ENCODE data around the gene ATP8A1.

ATP8A1 gene

GRCh38 chr4:42628740-42629139 lies 28.2 kb downstream of the ATP8A1 start:
- no peak for DNase-seq (ENCODE audit: low read depth)
- H3K4me3 ChIP-seq (ENCODE audit: control insufficient read depth, low read depth, low read length), result no peak overlapping the region
- TF ChIP-seq CTCF (IDR thresholded peaks at IDR 0.05; ENCODE audit: control insufficient read depth, insufficient read depth, low read depth, low read length, missing control alignments), result no peak

- TF ChIP-seq CTCF (IDR thresholded peaks at IDR 0.05; ENCODE audit: control insufficient read depth, insufficient read depth, low read depth, low read length, missing control alignments), result no peak
- no peak overlapping the region for H3K4me3 ChIP-seq (ENCODE audit: control insufficient read depth, low read depth, low read length)
- no peak for DNase-seq (ENCODE audit: low read depth)
Measured at GRCh38 chr4:42627885-42628646, 28.8 kb downstream of the ATP8A1 start.

- TF ChIP-seq CTCF (IDR thresholded peaks at IDR 0.05; ENCODE audit: control insufficient read depth, insufficient read depth, low read depth, low read length, missing control alignments), result no peak
- no peak overlapping the region for H3K4me3 ChIP-seq (ENCODE audit: control insufficient read depth, low read depth, low read length)
Measured at GRCh38 chr4:42626629-42627146, 30.2 kb downstream of the ATP8A1 start.

GRCh38 chr4:42625329-42625728 lies 31.6 kb downstream of the ATP8A1 start:
- H3K4me3 ChIP-seq (ENCODE audit: control insufficient read depth, low read depth, low read length), result no peak overlapping the region
- TF ChIP-seq CTCF (IDR thresholded peaks at IDR 0.05; ENCODE audit: control insufficient read depth, insufficient read depth, low read depth, low read length, missing control alignments), result no peak
- no peak for DNase-seq (ENCODE audit: low read depth)

More at GRCh38 chr4:42626629-42627146, 30.2 kb downstream of the ATP8A1 start:
- DNase-seq (ENCODE audit: low read depth), result no peak

- DNase-seq (ENCODE audit: low read depth), result no peak
- no peak for TF ChIP-seq CTCF (IDR thresholded peaks at IDR 0.05; ENCODE audit: control insufficient read depth, insufficient read depth, low read depth, low read length, missing control alignments)
- no peak overlapping the region for H3K4me3 ChIP-seq (ENCODE audit: control insufficient read depth, low read depth, low read length)
Measured at GRCh38 chr4:42624551-42624950, 32.4 kb downstream of the ATP8A1 start.

GRCh38 chr4:42618023-42618422 lies 38.9 kb downstream of the ATP8A1 start:
- no peak overlapping the region for H3K4me3 ChIP-seq (ENCODE audit: control insufficient read depth, low read depth, low read length)
- no peak for TF ChIP-seq CTCF (IDR thresholded peaks at IDR 0.05; ENCODE audit: control insufficient read depth, insufficient read depth, low read depth, low read length, missing control alignments)
- DNase-seq (ENCODE audit: low read depth), result no peak

Data from AG09309 (cell line).